Activated CD8-positive, alpha-beta memory T cell treated with anti-CD3 and anti-CD28 coated beads, Interleukin-2, amount 50 U/mL, for 24 hours (primary cell): Measurements from ENCODE around the gene RAB15.

ENCODE experiments used
- DNase-seq: peaks from one replicate; pipeline ENCODE4 v3.0.0-alpha.2; 2020; ENCODE audit errors: extremely low read depth

The RAB15 gene

GRCh38 chr14:64955297-64955696, 16.8 kb downstream of the RAB15 start:
- DNase-seq = no peak

DNA sequence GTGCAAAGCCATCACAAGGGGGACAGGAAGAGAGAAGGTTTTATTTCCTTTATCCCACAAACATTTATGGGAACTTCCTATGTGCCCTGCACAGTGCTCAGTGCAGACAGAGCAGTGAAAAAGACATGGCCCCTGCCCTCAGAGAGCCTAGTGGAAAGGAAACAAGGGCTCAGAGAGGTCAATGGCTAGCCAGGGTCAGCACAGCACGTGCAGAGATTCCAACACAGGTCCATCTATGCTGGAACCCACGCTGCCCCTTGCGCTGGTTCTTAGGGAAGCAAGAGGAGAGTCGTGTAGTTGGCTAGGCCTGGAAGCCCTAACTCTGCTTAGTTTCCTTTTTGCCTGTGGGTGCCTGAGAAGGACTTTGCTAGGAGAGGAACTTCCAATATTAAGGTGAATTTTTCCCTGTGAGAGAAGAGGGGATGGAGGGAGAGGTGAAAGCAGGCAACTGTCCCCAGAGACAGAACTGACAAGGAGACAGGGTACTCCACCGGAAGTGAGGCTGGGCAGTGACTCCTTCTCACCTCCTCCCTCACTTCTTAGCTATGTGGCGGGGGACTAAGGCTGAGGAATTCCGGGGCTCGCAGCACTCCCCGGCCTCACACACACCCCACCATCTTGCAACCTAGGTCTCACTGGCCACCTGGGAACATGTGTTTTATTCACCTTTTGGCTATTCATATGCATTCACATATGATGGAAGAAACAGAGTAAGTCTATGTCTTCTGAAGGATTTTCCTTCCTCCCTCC, 17.5 kb downstream of the RAB15 start:
- DNase-seq = no peak

DNA sequence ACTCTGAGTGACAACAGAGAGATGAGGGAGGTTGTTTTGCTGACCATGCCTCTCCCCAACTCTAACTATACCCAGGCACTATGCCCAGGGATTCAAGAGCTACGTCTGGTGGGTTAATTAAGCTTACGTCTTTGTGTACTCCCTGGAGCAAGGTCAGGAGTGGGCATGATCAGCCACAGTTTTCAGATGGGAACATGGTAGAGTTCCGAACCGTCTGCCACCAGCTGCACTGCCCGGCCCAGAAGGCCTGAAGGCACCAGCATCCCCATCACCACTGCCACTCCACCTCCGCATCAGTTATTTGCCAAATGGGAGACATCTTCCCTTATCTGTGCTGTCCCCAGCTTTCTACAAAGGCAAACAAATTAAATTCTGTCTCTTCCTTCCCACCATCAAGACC, 18.5 kb downstream of the RAB15 start:
- no peak for DNase-seq

- no peak for DNase-seq
Measured at GRCh38 chr14:64953310-64953654, 18.9 kb downstream of the RAB15 start.

DNA sequence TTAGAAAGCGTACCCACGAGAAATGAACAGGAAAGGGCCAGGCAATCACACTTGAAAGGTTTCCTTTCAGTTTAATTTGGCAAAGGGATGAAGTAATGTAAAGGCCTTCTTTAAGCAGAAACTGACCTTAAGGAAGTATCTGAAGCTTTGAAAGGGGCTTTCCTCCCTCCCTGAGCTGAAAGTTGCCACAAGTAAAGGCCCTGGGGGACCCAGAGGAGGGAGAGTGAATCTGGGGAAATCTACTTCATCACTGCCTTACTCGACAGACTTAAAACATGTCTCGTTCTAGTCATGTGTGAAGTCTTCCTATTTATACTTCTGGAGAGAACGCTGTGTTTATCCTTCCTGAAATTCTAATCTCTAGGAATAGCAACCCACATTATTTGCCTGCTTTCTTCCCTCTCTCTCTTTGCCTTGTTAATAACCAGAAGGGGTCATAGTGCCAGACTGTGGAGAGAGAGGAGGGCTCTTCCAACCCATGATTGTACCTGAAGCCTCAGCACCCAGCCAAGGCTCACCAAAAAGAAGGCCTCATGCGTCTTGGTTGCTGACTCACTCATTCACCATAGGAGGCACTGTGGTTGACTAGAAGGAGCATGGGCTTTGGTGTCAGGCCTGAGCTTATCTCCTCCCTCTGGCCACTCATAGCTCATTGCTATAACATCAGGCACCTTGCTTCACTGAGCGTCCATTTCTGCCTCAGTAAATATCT, 19.4 kb downstream of the RAB15 start:
- no peak for DNase-seq

GRCh38 chr14:64951724-64952123, 20.4 kb downstream of the RAB15 start:
- no peak for DNase-seq

- DNase-seq = no peak
Measured at GRCh38 chr14:64951291-64951690, 20.8 kb downstream of the RAB15 start.

- no peak for DNase-seq
Measured at GRCh38 chr14:64950889-64951288, 21.2 kb downstream of the RAB15 start.

GRCh38 chr14:64948612-64949210, 23.4 kb downstream of the RAB15 start:
- DNase-seq = no peak

- DNase-seq = no peak
Measured at GRCh38 chr14:64947710-64948611, 24.2 kb downstream of the RAB15 start.

GRCh38 chr14:64946310-64947045, 25.7 kb downstream of the RAB15 start:
- no peak for DNase-seq

- no peak for DNase-seq
Measured at GRCh38 chr14:64945431-64946178, 26.5 kb downstream of the RAB15 start.

GRCh38 chr14:64944861-64945260, 27.3 kb downstream of the RAB15 start:
- no peak for DNase-seq

DNA sequence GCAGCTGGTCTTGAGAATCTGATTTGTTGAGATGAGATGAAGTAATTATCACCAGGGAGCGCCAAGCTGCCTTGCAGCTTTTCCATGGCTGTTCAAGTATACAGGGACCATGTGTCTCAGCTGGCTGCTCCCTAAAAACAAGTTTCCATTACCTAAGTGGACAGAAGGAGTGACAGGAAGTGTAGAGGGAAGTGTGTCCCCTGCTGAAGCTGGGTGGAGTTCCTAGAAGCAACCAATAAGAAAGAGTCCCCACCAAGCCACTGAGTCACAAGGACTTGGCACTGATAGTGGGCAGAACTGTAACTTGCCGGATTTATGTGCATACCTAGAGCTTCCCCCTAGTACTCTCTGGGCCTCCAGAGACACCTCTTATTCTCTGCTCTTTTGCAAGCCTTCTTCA, 28.1 kb downstream of the RAB15 start:
- DNase-seq = no peak

- no peak for DNase-seq
Measured at GRCh38 chr14:64943556-64943955, 28.6 kb downstream of the RAB15 start.

DNA sequence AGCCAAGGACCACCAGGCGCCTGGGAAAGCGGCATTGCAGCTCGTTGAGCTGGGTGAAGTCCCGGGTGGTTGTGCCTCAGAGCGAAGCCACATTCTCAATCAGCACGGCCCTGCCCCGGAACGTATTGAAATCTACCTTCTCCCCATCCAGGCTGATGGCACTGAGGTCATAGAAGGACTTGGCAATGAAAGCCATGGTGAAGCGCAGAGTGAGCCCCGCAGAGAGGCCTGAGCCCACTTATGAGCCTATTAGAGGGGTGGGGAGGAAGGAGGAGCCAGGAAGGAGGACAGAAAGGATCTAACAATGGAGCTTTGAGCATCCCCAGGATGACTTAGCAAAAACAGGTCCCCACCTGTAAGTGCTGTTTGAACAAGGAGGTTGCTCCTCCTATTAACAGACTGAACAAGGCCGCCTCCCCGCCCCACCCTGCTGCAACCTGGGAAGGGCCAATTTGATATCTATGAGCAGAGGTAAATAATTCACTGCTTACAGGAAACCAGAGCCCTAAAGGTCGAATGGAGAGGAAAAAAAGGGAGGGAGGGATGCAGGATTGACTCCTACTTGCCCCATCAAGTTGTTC, 29.5 kb downstream of the RAB15 start, which contains the start of gene GPX2:
Gene GPX2, minus strand, starts transcription at position 215 of the 581 bp plus-strand sequence. Its CDS starts 19 bp downstream, at position 196.
- DNase-seq = no peak

DNA sequence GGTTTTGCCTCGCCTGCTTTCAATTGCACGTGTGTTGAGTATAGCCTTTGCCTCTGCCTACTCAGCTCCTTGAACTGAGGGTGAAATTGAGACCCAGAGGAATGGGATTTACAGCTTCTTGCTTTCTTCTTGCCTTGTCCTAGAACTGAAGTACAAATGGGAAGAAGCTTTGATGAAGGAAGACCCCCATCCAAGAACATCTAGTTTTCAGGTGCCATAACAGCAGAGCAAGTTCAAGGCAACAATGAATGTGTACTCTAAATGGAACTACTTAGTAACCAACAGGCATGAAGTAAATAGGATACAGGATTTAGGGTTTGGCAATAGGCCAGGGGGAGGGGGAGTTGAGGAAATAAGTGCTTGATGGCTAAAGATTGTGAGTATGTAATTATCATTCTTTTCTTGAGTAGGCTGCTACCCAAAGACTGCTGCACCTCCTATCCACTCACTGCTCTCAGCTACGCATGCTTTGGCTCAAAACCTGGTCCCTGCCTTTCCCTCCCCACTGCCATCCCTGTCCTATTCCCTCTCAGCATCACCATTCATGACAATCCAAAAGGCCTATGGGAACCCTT, 31.7 kb downstream of the RAB15 start:
- no peak for DNase-seq

DNA sequence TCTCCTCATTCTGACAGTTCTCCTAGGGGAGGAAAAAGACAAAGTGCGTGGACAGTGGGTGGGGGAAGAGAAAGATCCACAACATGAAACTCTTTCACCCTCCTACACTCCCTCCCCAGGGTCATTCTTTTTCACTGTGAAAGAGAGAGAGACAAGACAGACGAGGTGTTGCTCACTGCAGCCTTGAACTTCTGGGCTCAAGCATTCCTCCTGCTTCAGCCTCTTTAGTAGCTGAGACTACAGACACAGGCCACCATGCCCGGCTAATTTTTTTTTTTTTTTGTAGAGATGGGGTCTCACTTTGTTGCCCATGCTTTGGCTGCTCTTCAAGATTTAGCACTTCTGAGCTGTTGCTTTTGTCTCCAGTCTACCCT, 32.3 kb downstream of the RAB15 start:
- no peak for DNase-seq

GRCh38 chr14:64938972-64939816, 32.9 kb downstream of the RAB15 start:
- no peak for DNase-seq
